ENCODE data around the gene PSAP.

Gene PSAP

GRCh38 chr10:71770255-71770654 is 80.8 kb downstream of the PSAP start:
- DNase-seq, result no peak

GRCh38 chr10:71769279-71769823 is 81.7 kb downstream of the PSAP start:
- DNase-seq, result no peak

GRCh38 chr10:71767420-71768035 is 83.5 kb downstream of the PSAP start:
- no peak for DNase-seq

- DNase-seq, result no peak
These were observed 84.2 kb downstream of the PSAP start for GRCh38 chr10:71766717-71767419.

All from anterior cingulate cortex (tissue), 58 donors.